ENCODE measurements around the gene TMPRSS4.

DNA sequence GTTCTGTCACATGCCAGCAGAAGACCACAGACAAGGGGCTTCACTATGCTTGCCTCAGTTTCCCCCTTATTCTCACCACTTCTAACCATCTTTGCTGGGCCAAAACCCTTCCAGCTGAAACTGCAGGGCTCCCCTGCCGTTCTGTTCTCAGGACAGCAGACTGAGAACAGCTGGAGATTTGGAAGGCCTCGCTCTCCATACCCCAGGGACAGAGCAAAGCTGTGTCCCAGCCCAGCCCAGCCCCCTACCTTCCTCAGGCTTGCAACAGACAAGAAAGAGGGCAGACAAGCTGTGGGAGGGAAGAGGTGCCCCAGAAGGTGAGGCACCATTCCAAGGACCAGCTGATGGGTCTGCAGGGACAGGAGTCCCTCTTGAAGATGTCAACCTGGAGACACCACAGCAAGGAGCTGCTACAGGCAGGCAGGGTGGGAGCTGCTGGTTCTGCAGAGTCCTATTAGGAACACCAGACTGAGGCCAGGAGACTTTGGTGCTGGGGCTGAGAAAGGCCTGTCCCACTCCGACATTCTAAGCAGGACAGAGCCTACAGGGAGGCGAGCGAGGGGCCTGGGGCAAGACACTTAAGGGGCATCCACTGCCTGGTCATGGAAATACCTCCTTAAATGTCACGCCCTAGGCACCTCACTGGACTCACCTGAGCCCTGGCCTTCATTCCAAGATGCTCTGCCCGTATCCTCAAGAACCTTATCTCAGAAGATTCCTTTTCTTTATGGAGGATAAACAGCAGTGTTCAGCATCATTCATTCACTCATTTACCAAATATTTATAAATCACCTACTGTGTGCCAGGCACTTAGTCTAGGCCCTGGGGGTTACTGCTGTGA lies 92.6 kb downstream of the TMPRSS4 start:
- TF ChIP-seq, protein P1, sequence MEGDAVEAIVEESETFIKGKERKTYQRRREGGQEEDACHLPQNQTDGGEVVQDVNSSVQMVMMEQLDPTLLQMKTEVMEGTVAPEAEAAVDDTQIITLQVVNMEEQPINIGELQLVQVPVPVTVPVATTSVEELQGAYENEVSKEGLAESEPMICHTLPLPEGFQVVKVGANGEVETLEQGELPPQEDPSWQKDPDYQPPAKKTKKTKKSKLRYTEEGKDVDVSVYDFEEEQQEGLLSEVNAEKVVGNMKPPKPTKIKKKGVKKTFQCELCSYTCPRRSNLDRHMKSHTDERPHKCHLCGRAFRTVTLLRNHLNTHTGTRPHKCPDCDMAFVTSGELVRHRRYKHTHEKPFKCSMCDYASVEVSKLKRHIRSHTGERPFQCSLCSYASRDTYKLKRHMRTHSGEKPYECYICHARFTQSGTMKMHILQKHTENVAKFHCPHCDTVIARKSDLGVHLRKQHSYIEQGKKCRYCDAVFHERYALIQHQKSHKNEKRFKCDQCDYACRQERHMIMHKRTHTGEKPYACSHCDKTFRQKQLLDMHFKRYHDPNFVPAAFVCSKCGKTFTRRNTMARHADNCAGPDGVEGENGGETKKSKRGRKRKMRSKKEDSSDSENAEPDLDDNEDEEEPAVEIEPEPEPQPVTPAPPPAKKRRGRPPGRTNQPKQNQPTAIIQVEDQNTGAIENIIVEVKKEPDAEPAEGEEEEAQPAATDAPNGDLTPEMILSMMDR (IDR thresholded peaks at IDR 0.05): no peak
- TF ChIP-seq POLR2A (IDR thresholded peaks at IDR 0.05): no peak

Data from esophagus squamous epithelium (tissue), 4 donors.